ENCODE results near the gene DTX3L. TPM values are rescaled to one million over a fixed set of nuclear protein-coding genes. Genes with fewer than 3 reads are reported as not detected.
"Not testable (repeated sequence)": the region's sequence is repeated elsewhere in the genome, so short reads cannot be mapped to it uniquely, and the experiment has no call there.

DTX3L gene
- total RNA-seq, 1 experiment from 2014 or later = 14.7 TPM

DNA sequence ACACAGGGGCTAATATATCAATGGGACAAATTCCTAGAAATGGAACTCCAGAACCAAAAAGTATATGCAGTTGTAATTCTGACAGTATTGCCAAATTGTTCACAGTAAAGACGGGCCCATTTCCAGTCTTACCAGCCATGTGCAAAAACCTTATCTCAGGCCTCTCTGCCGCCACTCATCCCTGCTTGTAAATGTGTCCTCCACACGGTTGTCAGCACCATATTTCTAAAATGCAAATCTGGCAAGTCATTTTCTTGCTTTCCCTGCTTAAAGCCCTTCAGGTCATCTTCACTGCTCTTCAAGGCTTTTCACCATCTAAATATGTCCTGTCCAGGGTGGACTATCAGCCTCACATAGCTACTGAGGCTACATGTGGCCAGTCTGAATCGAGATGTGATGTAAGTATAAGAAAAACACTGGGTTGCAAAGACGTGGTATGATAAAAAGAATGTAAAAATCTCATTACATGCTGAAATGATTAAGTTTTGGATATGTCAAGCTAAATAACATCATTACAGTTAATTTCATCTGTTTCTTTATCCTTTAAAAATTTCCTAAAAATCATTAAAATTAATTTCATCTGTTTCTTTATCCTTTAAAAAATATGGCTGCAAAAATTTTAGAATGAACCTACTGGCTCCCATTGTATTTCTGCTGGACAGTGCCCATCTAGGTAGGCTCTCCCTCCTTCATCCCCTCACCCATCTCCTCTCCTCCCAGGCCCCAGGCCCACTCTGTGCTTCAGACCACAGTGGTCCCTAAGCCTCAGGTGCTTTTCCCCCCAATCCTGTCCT lies 1.0 kb upstream of the DTX3L start:
- DNase-seq (ENCODE audit: low read depth) = no peak

DNA sequence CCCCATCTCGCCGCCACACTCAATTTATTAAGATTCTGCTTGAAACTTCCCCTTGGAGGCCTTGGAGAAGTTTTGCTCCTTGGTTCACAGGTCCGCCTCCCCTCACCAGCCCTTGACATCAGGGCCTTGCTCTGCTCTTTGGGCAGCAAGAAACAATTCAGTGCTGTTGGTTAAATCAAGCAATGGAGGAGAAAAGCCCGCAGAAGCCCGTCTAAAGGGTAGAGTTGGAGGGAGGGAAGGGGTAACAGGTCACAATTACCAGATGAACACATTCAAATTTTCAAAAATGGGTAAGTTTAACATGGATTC lies 467 bp upstream of the DTX3L start:
- peak; percentile 25 for DNase-seq (ENCODE audit: low read depth)

DNA sequence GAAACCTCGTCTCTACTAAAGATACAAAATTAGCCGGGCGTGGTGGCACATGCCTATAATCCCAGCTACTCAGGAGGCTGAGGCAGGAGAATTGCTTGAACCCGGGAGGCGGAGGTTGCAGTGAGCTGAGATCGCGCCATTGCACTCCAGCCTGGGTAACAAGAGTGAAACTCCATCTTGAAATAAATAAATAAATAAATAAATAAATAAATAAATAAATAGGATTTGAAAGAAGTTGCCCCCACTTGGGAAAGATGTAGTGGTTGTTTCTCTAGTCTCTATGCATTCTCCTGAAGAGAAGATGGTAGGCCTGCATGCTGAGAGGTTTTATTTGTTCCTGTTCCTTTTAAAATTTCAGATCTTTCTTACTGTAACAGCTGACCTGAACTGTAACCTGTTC lies 4.0 kb downstream of the DTX3L start:
- not testable (repeated sequence) for DNase-seq (ENCODE audit: low read depth)

DNA sequence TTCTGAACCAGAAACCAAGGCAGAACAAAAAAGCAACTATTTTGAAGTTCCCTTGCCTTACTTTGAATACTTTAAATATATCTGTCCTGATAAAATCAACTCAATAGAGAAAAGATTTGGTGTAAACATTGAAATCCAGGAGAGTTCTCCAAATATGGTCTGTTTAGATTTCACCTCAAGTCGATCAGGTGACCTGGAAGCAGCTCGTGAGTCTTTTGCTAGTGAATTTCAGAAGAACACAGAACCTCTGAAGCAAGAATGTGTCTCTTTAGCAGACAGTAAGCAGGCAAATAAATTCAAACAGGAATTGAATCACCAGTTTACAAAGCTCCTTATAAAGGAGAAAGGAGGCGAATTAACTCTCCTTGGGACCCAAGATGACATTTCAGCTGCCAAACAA lies 4.6 kb downstream of the DTX3L start:
- DNase-seq (ENCODE audit: low read depth) = no peak

DNA sequence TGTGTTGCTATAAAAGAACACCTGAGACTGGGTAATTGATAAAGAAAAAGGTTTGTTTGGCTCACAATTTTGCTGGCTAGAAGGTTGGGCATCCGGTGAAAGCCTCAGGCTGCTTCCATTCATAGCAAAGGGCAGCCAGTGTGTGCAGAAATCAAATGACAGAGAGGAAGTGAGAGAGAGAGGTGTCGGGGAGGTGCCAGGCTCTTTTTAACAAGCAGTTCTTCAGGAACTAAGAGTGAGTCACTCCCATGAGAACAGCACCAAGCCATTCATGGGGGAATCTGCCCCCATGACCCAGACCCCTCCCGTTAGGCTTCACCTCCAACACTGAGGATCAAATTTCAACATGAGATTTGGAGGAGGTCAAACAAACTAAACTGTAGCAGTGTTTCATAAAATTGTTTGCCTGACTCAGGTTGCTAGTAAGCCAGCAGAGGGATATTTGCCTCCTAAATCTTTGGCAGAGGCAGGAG lies 8.8 kb downstream of the DTX3L start:
- DNase-seq (ENCODE audit: low read depth) = peak; percentile 78

DNA sequence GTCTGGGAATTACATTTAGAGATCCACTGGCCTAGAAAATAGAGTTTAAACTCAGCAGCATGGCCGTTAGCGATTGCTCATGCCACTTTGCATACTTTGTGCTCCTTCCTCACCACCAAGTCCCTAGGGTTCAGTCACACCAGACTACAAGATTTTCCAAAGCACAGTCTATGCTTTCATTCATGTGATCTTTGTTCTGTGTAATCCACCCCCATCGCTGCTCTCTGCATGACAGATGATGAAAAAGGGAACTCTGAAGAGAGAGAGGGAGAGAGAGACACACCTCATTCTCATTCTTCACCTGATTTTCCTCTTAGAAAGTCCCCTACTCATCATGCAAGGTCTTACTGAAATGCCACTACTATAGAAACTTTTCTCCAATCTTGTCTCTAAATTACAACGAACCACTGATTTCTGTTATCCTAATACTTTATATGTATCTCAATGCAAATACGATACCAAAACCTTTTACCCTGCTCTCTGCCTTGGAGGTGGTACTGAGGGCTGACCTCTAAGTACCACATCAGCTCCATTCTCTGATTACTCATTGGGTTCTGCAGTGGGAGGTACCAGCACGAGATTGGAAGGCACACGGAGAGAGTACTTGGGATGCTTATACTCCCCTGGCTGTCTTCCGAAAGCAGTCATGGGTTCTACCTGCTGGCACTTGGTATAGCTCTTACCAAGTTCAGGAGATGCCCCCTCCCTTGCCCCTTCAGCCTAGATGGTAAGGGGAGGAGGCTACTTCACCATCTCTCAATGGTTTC lies 12.2 kb downstream of the DTX3L start:
- DNase-seq (ENCODE audit: low read depth) = no peak

DNA sequence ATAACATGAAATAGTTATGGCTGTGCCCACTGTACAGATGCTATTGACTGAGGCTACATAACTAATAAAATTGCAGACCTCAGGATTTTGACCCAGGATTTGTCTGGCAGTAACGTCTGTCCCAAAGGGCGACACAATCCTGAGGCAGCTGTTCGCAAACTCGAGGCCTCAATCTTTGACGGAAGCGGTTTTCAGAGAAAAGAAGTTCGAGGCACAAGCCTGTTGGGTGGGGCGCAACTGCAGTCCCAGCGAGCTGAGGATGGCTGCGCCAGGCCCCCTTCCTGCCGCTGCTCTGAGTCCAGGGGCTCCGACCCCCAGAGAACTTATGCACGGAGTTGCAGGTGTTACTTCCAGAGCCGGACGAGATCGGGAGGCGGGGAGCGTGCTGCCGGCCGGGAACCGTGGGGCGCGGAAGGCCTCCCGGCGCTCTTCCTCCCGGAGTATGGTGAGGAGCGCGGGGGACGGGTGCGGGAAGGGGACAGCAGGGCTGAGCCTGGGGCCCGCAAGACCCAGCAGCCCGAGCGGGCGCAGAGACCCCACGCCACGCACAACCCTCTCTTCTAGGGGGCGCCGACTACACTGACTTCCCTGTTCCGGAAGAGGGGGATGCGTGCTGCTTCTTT lies 13.4 kb downstream of the DTX3L start, which contains the start of gene PARP15:
TSS of gene PARP15 (plus strand) at position 242 of the 623 bp plus-strand sequence. CDS start at position 260, 18 bp downstream.
- DNase-seq (ENCODE audit: low read depth) = no peak

DNA sequence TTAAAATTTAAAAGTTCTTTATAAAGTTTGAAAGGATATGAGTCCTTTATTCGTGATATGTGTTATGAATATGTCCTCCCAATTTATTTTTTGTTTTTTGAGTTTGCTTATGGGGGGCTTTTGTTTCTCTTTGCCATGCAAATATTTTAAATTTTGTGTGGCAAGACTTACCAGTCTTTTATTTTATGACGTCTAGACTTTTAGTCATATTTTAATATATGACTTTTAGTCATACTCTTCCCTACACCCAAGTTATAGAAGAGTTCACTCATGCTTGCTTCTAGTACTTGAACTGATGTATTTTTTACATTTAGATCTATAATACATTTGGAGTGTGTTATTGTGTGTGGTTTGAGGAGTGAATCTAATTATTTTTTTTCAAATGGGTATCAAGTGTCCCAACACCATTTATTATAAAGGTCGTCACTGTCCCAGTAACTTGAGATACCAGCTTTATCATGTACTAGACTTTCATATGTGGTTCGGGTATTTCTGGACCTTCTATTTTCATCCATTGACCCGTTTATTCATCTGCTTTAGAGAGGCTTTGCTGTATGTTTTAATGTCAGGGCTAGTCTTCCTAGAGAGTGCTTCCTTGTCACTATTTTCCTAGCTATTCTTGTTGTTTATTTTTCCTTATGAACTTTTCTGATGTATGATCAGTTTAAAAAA lies 14.1 kb downstream of the DTX3L start:
- no peak for DNase-seq (ENCODE audit: low read depth)

DNA sequence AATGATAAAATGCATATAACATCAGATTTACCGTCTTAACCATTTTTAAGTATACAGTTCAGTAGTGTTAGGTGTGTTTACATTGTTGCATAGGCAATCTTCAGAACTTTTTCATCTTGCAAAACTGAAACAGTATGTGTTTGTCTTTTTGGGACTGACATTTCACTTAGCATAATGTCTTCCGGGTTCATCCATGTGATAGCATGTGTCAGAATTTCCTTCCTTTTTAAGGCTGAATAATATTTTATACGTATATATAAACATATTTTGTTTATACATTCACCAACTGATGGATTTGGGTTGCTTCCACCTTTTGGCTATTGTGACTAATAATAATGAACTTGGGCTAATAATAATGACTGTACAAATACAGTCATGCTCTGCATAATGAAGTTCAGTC lies 16.3 kb downstream of the DTX3L start:
- DNase-seq (ENCODE audit: low read depth) = no peak

DNA sequence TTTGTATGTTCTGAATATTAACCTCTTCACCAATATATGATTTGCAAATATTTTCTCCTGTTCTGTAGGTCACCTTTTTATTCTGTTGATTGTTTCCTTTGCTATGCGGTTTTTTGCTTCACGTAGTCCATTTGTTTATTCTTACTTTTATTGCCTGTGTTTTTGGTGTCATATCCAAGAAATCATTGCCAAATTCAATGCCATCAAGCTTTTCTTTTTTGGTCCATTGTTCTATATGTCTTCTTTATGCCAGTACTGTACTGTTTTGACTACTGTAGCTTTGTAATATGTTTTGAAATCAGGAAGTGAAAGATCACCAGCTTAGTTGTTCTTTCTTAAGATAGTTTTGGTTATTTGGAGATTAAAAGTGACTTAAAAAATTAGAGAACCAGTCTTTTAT lies 17.5 kb downstream of the DTX3L start:
- DNase-seq (ENCODE audit: low read depth) = no peak

DNA sequence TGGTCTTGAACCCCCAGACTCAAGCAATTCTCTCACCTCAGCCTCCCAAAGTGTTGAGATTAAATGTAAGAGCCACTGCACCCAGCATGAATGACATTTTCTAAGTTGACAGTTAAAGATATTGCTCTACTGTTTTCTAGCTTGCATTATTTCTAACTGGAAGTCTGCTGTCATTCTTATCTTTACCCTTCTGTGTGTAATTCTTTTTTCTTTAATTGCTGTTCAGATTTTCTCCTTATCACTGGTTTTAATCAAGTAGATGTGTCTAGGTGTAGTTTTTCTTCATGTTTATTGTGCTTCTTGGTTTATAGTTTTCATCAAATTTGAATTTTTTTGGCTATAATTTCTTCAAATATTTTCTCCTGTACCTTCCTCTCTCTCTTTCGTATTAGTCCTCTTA lies 18.3 kb downstream of the DTX3L start:
- DNase-seq (ENCODE audit: low read depth) = no peak

DNA sequence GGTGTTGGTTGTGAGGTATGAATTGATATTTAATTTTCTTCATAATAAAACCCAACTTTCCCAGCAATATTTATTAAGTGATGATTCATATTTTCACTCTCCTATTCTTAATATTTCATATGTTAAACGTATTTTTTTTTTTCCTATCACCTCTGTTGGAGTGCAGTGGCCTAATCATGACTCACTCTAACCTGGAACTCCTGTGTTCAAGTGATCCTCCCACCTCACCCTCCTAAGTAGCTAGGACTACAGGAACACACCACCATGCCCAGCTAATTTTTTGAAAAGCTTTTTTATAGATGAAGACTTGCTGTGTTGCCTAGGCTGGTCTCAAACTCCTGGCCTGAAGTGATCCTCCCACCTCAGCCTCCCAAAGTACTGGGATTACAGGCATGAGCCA lies 22.0 kb downstream of the DTX3L start:
- no peak for DNase-seq (ENCODE audit: low read depth)

DNA sequence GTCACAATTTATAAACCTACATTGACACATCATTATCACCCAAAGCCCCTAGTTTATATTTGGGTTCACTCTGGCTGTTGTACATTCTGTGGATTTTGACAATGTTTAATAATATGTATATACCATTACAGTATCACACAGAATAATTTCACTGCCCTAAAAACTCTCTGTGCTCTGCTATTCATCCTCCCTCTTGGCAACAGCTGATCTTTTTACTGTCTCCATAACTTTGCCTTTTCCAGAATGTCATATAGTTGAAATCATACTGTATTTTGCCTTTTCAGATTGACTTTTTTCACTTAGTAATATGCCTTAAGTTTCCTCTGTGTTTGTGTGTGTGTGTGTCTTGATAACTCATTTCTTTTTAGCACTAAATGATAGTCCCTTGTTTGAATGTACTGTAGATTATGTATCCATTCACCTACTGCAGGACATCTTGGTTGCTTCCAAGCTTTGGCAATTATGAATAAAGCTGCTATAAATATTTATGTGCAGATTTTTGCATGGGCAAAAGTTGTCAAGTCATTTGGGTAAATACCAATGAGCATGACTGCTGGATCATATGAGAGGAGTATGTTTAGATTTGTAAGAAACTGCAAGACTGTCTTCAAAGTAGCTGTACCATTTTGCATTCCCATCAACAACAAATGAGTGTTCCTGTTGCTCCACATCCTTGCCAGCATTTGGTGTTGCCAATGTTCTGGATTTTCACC lies 22.8 kb downstream of the DTX3L start:
- DNase-seq (ENCODE audit: low read depth) = no peak

DNA sequence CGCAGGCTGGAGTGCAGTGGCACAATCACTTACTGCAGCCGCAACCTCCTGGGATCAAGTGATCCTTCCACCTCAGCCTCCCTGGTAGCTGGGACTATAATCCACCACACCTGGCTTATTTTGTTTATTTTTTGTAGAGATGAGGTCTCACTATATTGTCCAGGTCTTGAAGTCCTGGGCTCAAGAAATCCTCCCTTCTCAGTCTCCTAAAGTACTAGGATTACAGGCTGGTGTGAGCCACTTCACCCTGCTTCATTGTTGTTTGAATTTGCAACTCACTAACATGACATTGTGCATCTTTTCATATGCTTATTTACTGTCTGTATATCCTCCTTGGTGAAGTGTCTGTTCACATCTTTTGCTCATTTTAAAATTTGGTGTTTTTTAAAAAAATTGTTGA lies 23.4 kb downstream of the DTX3L start:
- DNase-seq (ENCODE audit: low read depth) = no peak

DNA sequence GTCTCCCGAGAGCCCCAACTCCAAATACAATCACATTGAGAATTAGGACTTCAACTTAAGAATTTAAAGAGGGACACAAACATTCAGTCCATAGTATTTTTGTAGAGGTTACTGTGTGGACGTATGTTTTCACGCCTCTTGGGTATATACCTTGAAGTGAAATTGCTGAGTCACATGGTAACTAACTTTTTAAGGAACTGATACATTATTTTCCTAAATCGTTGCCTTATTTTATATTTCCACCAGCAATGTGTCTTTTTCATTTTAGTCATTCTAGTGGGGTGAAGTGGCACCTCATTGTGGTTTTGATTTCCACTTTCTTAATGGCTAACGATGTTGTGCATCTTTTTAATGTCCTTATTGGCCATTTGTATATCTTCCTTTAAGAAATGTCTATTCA lies 25.2 kb downstream of the DTX3L start:
- DNase-seq (ENCODE audit: low read depth) = no peak

DNA sequence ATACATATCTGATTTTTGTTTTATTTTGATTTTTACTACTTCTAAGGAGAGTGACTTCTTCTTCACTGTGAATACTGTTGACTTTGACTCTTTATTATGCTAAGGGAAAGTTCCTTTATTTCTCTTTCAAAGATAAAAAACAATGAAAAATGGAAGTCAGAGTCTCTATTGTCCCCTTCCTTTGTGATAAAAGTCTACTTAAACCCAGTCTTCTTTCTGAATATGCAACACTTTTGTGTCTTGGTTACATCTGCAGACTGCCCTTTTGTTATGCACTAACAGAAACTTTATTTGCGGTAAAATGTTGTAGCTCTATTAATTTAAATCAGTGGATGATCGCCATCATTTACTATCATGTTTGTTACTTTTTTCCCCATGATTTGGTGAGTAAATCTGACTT lies 26.5 kb downstream of the DTX3L start:
- no peak for DNase-seq (ENCODE audit: low read depth)

DNA sequence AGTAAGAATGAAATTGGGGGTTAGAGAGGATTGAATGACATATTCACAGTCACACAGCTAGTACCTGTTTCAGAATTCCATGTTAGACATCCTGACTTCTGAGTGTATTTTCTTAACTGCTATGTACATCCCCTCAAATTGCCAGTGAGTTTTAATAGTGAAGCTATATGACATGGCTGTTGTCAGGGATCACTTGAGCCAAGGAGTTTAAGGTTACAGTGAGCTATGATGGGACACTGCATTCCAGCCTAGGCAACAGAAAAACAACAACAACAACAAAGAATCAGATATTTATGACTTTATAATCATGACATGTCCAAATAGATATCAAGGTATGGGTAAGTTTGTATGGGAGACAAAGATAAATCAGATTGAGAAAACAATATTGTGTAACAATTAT lies 29.9 kb downstream of the DTX3L start:
- no peak for DNase-seq (ENCODE audit: low read depth)

DNA sequence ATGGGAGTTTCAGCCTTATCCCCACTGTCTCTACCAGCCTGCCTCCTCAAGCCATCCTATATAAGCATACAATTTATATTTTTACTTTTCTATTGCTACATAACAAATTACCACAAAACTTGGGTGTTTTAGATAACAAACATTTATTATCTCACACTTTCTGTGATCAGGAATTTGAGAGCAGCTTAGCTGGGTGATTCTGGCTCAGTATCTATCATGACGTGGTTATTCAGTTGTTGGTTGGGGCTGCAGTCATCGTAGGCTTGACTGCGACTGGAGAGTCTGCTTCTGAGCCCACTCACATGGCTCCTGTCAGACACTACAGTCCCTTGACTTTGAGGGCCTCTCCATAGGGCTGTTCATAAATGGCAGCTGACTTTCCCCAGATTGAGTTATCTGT lies 34.0 kb downstream of the DTX3L start:
- DNase-seq (ENCODE audit: low read depth) = no peak

DNA sequence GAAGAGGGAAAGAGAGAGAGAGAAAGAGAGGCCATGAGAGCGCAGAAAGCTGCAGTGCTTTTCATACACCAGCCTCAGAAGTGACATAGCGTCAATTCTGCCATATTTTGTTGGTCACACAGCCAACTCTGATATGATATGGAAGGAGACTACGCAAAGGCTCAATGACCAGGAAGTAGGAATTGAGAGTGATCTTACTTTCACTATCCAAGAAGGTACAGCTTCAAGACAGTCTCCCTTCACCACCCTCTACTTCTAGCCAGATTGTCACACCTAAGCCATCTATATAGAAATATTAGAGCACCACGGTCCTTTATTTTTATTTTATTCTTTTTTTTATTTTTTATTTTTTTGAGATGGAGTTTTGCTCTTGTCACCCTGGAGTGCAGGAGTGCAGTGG lies 34.4 kb downstream of the DTX3L start:
- DNase-seq (ENCODE audit: low read depth) = no peak

DNA sequence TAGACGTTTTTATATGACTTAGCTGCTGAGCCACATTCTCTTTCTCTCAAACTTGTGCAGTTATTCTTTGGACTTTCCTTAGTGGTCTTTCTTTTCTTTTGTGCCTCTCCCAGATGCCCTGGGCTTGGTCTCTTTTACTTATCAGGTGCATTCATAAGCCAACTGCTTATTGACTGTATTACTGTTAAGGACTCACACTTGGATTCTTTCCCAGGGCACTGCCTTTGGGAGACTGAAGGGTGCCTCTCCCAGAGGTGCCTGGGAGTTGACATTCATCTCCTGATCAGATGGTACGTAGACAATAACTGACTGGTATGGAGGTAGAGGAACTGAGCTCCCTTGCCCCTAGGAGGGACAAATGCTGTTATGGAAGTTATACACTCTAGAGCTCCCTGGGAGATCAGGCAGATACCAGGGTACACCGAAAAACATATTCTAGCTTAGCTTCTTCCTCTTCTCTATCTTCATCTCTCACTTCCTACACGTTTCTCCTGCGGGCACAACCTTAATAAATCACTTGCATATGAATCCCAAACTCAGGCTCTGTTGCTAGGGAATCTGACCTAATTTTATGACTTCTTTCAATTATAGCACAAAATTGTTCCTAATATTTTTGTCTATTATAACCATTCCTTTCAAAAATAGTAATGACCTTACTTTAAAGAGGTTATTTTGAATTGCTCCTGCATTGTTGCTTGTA lies 38.0 kb downstream of the DTX3L start:
- no peak for DNase-seq (ENCODE audit: low read depth)

DNA sequence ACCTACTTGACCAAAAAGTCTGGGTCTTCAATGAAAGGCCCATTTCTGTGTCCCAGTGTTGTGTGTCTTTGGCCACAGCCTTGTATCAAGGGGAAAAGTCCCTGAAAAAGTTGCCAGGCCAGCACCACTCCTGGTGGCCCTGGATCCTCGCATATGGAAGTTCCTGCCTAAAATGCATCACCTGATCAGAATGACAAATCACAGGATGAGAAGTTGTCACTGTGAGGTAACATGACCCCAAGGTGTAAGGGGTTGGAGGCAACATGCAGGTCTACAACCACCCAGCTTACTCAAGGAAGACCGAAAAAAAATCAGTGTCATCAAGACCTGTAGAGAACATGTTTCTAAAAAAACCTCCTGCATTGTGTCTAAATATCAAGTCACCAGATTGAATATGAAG lies 38.9 kb downstream of the DTX3L start:
- DNase-seq (ENCODE audit: low read depth) = no peak

All from Daoy (cell line).